ENCODE results near the gene SREBF1.

- TF ChIP-seq, protein P1, sequence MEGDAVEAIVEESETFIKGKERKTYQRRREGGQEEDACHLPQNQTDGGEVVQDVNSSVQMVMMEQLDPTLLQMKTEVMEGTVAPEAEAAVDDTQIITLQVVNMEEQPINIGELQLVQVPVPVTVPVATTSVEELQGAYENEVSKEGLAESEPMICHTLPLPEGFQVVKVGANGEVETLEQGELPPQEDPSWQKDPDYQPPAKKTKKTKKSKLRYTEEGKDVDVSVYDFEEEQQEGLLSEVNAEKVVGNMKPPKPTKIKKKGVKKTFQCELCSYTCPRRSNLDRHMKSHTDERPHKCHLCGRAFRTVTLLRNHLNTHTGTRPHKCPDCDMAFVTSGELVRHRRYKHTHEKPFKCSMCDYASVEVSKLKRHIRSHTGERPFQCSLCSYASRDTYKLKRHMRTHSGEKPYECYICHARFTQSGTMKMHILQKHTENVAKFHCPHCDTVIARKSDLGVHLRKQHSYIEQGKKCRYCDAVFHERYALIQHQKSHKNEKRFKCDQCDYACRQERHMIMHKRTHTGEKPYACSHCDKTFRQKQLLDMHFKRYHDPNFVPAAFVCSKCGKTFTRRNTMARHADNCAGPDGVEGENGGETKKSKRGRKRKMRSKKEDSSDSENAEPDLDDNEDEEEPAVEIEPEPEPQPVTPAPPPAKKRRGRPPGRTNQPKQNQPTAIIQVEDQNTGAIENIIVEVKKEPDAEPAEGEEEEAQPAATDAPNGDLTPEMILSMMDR (conservative IDR thresholded peaks at IDR 0.05; ENCODE audit: low read depth, low read length): no peak
- TF ChIP-seq EZH2phosphoT487 (IDR thresholded peaks at IDR 0.05; ENCODE audit: borderline replicate concordance, low read length): no peak
Measured at GRCh38 chr17:17840751-17841591, 4.2 kb upstream of the SREBF1 start.
